CMK (cell line): ENCODE results near the gene EVL.
"Not testable (repeated sequence)": the region's sequence is repeated elsewhere in the genome, so short reads cannot be mapped to it uniquely, and the experiment has no call there.

Experiments used
- DNase-seq: peaks from one replicate; pipeline ENCODE4 v3.0.0-alpha.2; 2010; ENCODE audit warnings: low read depth

The EVL gene

GRCh38 chr14:100038065-100038464 is 27.2 kb upstream of the EVL start:
- DNase-seq, result no peak

DNA sequence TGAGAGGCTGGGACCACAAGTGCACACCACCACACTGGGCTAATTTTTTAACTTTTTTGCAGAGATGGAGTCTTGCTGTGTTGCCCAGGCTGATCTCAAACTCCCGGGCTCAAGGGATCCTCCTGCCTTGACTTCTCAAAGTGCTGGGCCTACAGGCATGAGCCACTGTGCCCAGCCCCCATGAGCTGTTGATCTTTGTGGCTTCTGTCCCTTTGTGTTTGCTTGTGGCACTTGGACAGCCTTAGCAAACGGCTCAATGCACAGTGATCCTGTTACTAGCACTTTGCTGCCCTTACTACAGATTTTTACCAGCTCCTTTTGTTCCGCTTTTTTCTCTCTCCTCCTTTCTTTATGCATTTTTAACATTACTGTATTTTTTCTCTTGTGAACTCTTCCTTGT is 25.3 kb upstream of the EVL start:
- DNase-seq, result no peak

GRCh38 chr14:100041271-100041670 is 24.0 kb upstream of the EVL start:
- DNase-seq, result no peak

- no peak for DNase-seq
Observed at GRCh38 chr14:100042286-100042685, 22.9 kb upstream of the EVL start.

DNA sequence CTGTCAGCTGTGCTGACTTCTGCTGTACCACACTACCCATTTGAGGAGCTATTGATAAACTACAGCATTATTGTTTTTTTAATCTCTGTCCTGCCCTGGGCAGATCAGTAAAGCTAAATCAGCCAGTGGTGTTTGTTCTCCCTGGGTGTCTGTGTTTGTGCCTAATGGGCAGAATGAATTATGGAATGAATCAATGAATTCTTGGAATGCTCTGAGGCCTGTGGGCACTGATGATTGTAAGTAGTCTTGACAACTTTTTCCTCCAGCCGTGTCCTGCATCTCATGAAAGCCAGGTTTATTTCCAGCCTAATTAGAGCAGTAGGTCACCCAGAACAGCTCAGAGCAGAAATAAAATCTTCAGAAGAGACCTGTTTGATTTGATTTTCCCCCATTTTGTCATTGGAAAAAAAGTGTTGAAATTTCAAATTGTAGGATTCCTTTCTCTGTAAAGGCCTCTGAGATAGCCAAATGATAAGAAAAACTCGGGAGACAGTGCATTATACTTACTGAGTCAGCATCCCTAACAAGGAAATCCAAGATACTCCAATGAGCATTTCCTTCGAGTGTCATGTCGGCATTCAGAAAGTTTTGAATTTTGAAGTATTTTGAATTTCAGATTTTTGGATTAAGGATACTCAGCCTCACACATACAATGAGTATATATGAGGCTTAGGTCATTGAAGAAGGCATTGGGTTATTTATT is 19.4 kb upstream of the EVL start:
- no peak for DNase-seq

GRCh38 chr14:100047600-100047999 is 17.6 kb upstream of the EVL start:
- DNase-seq, result no peak

GRCh38 chr14:100048786-100049185 is 16.4 kb upstream of the EVL start:
- DNase-seq, result no peak

DNA sequence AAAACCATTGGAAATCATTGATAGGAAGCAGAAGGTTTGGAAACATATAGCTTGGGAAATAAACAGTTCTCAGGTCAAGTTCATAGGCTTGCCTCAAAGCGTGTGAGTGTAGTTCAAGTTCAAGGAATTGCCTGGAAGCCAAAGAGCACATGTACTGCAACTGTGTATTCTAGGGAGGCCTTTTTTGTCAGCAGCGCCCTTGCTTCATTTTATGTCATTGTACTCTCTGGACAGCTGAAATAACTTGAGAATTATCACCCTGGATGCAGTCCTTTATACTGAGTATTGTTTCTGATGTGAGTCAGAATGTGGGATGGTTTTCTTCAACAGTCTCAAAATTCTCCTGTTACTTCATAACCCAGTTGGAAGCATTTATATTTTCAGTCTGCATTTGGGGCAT is 16.0 kb upstream of the EVL start:
- no peak for DNase-seq

DNA sequence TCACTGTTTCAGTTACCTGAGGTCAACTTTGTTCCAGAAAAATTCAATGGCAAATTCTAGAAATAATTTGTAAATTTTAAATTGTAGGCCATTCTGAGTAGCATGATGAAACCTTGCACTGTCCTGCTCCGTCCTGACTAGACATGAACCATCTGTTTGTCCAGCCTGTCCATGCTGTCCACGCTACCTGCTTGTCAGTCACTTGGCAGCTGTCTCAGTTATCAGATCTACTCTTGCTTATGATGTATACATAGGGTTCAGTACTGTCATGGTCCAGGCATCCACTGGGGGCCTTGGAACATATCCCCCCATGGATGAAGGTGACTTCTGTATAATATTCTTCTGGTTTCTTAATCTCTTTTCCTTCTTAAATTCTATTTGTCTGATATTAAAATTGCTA is 14.1 kb upstream of the EVL start:
- DNase-seq, result no peak

- no peak for DNase-seq
Observed at GRCh38 chr14:100051543-100051942, 13.7 kb upstream of the EVL start.

DNA sequence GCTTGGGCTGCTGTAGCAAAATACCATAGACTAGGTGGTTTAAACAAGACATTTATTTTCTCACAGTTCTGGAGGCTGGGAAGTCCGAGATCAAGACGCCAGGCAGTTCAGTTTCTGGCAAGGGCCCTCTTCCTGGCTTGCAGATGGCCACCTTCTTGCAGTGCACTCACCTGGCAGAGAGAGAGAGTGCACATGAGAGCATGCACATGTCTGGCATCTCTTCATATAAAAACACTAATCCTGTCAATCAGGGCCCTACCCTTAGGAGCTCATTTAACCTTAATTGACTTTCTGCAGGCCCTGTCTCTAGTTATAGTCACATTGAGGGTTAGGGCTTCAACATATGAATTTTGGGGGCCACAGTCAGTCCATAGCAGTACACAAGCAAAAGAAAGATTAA is 12.4 kb upstream of the EVL start:
- DNase-seq, result no peak

DNA sequence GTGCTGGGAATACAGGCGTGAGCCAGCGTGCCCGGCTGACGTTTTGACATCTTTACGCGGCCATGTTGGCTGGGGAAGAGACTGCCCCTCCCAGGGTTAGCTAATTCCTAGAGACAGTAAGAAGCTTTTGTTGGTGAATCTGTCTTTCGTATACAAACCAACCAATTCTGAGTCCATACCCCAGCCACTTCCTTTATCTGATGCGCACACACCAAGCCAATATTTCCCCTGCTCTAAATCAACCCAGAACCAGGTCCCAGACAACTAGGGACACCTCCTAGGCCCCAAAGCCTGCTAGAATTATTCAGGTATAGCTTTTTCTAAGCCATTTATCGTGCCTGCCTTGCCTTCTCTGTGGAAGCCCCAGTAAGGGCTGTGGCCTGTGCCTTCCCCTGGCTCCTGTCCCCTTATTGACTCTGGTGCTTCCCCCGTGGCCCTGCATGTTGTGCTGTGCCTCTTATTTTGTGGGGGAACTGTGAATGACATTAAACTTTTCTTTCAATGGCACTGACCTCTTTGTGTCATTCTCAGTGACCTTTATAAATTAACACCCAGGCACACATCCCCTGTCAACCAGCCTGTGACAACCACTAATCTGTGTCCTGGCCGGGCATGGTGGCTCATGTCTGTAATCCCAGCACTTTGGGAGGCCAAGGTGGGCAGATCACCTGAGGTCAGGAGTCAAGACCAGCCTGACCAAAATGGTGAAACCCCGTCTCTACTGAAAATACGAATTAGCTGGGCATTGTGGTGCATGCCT is 10.7 kb upstream of the EVL start:
- no peak for DNase-seq

- no peak for DNase-seq
Observed at GRCh38 chr14:100056431-100056830, 8.8 kb upstream of the EVL start.

- DNase-seq, result no peak
Observed at GRCh38 chr14:100056964-100057795, 8.0 kb upstream of the EVL start.

- no peak for DNase-seq
Observed at GRCh38 chr14:100058777-100059437, 6.3 kb upstream of the EVL start.

DNA sequence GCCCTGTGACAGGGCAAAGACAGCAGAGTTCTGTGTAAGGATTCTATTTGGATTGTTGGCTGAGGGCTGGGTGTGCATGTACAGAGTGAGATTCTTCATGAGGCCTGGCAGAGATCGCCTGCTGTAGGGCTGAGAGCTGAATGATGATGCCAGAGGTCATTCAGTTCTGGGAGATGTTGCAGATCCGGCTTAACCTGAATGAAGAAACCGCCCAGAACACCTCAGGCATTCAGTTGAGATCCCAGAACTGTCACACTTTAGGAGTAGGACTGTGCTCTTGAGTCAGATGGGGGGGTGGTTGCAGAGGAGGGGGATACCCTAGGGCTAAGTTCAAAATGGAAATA is 5.8 kb upstream of the EVL start:
- no peak for DNase-seq

GRCh38 chr14:100060760-100061159 is 4.5 kb upstream of the EVL start:
- DNase-seq, result no peak

GRCh38 chr14:100062590-100062989 is 2.6 kb upstream of the EVL start:
- no peak for DNase-seq

DNA sequence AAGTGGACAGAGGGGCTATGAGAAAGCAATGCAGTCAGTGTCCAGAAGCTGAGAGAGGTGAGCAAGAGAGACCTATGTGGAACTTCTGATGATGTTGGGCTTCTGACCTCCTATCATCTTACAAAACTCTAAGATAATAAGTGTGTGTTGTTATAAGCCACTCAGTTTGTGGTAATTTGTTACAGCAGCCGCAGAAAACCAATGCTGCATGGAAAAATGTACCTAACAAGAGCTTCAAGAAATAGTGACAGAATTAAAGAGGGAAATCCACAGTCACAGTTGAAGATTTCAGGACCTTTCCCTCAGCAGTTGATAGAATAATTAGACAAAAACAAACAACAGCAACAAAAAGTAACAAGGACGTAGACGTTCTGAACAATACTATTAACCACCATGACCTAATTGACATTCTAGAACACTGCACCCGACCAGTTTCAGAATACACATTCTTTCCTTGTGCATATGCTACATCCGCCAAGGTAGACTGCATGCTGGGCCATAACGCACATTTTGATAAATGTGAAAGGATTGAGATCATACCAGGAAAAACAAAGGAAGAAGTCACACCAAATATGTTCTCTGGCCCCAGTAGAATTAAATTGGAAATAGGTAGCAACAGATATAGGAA is 1.8 kb upstream of the EVL start:
- DNase-seq, result no peak

- not testable (repeated sequence) for DNase-seq
Observed at GRCh38 chr14:100064335-100065092, 708 bp upstream of the EVL start.

GRCh38 chr14:100065942-100066574 is 836 bp downstream of the EVL start:
- DNase-seq, result no peak
